Pancreas (tissue), 10 donors: ENCODE results near the gene DMBX1. TPM values are rescaled to one million over a fixed set of nuclear protein-coding genes. Genes with fewer than 3 reads are reported as not detected.

Experiments used
- ATAC-seq, 4 donors: fragments of 200-7000 bp; cut with Tn5 transposase; one replicate each; pipeline versions ENCODE4 v1.8.0 to v1.9.1; 2020; ENCODE audit warnings: mild to moderate bottlenecking in 4 of 4, moderate library complexity in 4 of 4
- DNase-seq, 6 donors: peaks; one replicate each; pipeline ENCODE4 v3.0.0-alpha.2; 2020
- FAIRE-seq: peaks from 2 replicates; lab custom pipeline; 2012; peaks lifted over from hg19 to GRCh38; lab: Jason Lieb, UNC
- H3K27ac ChIP-seq, 4 donors: fragments of 200-600 bp; sonication (generic); 1 replicate in 3 of 4; 2 replicates in 1 of 4; pipeline versions ENCODE4 v1.5.0 to v1.8.0; 2020
- H3K27me3 ChIP-seq, 4 donors: fragments of 200-600 bp; one replicate each; pipeline ENCODE4 v1.8.0; 2021
- H3K36me3 ChIP-seq, 3 donors: fragments of 200-600 bp; sonication (generic) in 1 of 3; one replicate each; pipeline versions ENCODE4 v1.5.0 to v1.8.0; 2020 to 2021
- H3K4me1 ChIP-seq, 3 donors: fragments of 200-600 bp; one replicate each; pipeline ENCODE4 v1.8.0; 2021
- H3K4me3 ChIP-seq, 4 donors: fragments of 200-600 bp; sonication (generic) in 2 of 4; one replicate each; pipeline versions ENCODE4 v1.5.0 to v1.8.0; 2020 to 2021
- H3K9me3 ChIP-seq, 4 donors: fragments of 200-600 bp; one replicate each; pipeline ENCODE4 v1.8.0; 2021
- CTCF ChIP-seq, 4 donors: fragments of 200-600 bp; sonication (generic) in 3 of 4; IDR thresholded peaks; one replicate each; pipeline versions ENCODE4 v1.5.0 to v1.8.0; 2021; ENCODE audit warnings: antibody characterized with exemption in 4 of 4
- WGBS, 2 donors: extraction: QIAGEN DNeasy Blood & Tissue Kit; methylation state at CpG; one replicate each; pipeline ENCODE4 v1.1.7; 2013; 5-methylcytosine and 5-hydroxymethylcytosine counted together
- intact Hi-C, 3 donors: fragments of 100-400 bp; cut with DNase I; formaldehyde crosslinking; loops; one replicate each; pipeline versions ENCODE4 v1.11.1 to v1.14.2; 2022
- polyA plus RNA-seq, 2 donors: library from polyadenylated mRNA; stranded (reverse); fragments of 200-250 nt; gene quantifications; one replicate each; pipeline ENCODE4 v1.2.3, GENCODE V29; 2013
- total RNA-seq, 6 donors: library from RNA; stranded (reverse); fragmentation: NEBNext Ultra II Directional in 4 of 6; extraction: Animal tissue kit (Norgen Biotek cat#: 25700) in 4 of 6; gene quantifications; one replicate each; pipeline versions ENCODE4 v1.2.1 to v1.2.4, GENCODE V29; 2021 to 2023
- donor health status: healthy with polysubstance abuse.
- donor health status: DM: no; HTN: no; CAD: no; lungs with moderate emphysema.
- donor health status: DM: no; HTN: no; CAD: no.
- donor health status: control.
- donor health status: control.
- donor health status: Bipolar disorder and iron deficiency.
- donor health status: DM: yes; HTN: yes; CAD: no.
- donor health status: DM: no; HTN: no; CAD: no.
- donor health status: DM: no; HTN: no; CAD: no.
- donor health status: DM: yes; HTN: yes; CAD: no.

The DMBX1 gene
- total and polyA plus RNA-seq, 8 donors, result not detected

- TF ChIP-seq CTCF (IDR thresholded peaks at IDR 0.05), result no peak
- Histone ChIP-seq H3K27ac (no peak overlapping the region), H3K9me3 (no peaks in the 10 kb centered on the region), H3K4me3 (no peak overlapping the region), H3K36me3 (no peaks in the 10 kb centered on the region), H3K4me1 (peaks cover 0 to under 1% (median 0%) of the 10 kb centered on the region in 3 donors), H3K27me3 (no peaks in the 10 kb centered on the region)
- ATAC-seq, result no peak
- intact Hi-C loops, result no loop called here
- 82 to 83% methylated on average over 6 of the region's 6 CpGs for WGBS, 2 donors
- DNase-seq, result no peak
- FAIRE-seq, result no peak
These were observed 40.1 kb upstream of the DMBX1 start for GRCh38 chr1:46449223-46450159.

DNA sequence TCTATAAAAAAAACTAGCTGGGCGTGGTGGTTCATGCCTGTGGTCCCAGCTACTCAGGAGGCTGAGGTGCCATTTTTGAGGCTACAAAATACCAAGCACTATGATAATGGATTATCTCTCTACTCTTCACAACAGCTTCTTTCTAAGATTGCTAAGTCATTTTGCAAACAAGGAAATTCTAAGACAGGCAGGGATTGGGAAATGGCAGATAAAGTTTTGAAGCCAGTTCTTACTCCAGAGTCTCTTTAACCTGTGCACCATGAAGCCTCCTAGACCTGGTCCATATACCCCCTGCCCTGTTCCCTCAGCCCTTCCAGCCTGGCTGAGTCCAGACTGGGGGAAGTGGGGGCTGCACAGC lies 39.5 kb upstream of the DMBX1 start:
- H3K4me3 ChIP-seq, result no peak overlapping the region
- no peak overlapping the region for H3K27ac ChIP-seq
- DNase-seq (no peak), ATAC-seq (no peak), FAIRE-seq (no peak)
- no peaks in the 10 kb centered on the region for H3K36me3 ChIP-seq
- no peaks in the 10 kb centered on the region for H3K4me1 ChIP-seq
- no peaks in the 10 kb centered on the region for H3K27me3 ChIP-seq
- intact Hi-C loops, result no loop called here
- no peak for TF ChIP-seq CTCF (IDR thresholded peaks at IDR 0.05)
- no peaks in the 10 kb centered on the region for H3K9me3 ChIP-seq
- 85 to 96% methylated on average over 1 of the region's 1 CpG for WGBS, 2 donors

DNA sequence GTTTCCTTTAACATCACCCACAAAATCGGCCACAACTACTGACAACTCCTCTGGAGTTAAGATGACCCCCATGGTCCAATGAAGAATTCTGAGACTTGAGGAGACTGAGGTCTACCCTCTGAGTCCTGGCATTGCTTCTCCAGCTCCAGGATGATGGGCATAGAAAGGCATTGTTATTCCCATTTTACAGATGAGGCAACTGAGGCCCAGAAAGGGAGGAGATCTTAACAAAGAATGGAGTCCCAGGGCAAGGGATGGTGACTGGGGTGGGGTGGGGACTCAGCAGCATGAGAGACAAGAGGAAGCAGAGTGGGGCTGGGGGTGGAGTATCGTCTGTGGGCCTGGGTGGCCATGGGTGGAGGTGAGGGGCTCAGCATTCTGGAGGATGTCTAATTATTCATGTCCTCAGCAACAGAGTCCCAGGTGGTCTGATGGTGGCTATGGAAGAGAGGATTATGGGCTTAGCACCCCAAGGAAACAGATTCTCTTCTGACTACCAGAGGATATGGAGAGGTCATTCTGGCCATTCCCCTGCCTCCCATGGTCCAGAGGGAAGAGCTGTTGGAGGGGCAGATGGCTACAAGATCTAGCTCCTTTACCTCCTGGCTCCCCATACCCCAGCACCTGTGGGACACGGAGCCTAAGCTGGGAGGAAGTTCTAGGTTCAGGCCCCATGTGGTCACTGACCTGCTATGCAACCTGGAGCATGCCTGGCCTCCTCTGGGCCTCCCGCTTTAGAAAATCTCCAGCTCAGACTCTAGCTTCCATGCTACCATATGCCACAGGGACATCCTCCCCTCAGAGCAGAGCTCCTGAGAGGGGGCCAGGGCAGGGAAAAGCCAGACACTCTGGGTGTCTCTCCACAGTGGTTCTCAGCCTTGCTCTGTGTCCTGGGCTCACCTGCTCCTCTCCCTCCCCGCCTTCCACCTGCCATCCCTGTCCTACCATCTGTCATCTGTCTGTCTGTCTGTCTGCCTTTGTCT lies 37.4 kb upstream of the DMBX1 start:
- DNase-seq (no peak), FAIRE-seq (no peak), ATAC-seq (no peak)
- 75 to 89% methylated on average over 5 of the region's 5 CpGs for WGBS, 2 donors
- no peak for TF ChIP-seq CTCF (IDR thresholded peaks at IDR 0.05)
- no peaks in the 10 kb centered on the region for H3K27me3 ChIP-seq
- H3K27ac ChIP-seq, result no peak overlapping the region
- no peaks in the 10 kb centered on the region for H3K9me3 ChIP-seq
- intact Hi-C loops, result no loop called here
- no peaks in the 10 kb centered on the region for H3K36me3 ChIP-seq
- H3K4me1 ChIP-seq, result no peaks in the 10 kb centered on the region
- H3K4me3 ChIP-seq, result no peak overlapping the region

GRCh38 chr1:46452931-46453325 lies 36.7 kb upstream of the DMBX1 start:
- no peak overlapping the region for H3K4me3 ChIP-seq
- H3K9me3 ChIP-seq, result no peaks in the 10 kb centered on the region
- no peak for DNase-seq
- H3K27me3 ChIP-seq, result no peaks in the 10 kb centered on the region
- WGBS, 2 donors, result 73% methylated on average over 15 of the region's 15 CpGs
- intact Hi-C loops, result no loop called here
- TF ChIP-seq CTCF (IDR thresholded peaks at IDR 0.05), result no peak
- H3K4me1 ChIP-seq, result no peaks in the 10 kb centered on the region
- FAIRE-seq, result no peak
- no peak overlapping the region for H3K27ac ChIP-seq
- no peaks in the 10 kb centered on the region for H3K36me3 ChIP-seq
- ATAC-seq, result no peak
